ENCODE data around the gene SEMA5B.

SEMA5B gene

GRCh38 chr3:122921791-122922651, 105.5 kb downstream of the SEMA5B start:
- DNase-seq = no peak

DNA sequence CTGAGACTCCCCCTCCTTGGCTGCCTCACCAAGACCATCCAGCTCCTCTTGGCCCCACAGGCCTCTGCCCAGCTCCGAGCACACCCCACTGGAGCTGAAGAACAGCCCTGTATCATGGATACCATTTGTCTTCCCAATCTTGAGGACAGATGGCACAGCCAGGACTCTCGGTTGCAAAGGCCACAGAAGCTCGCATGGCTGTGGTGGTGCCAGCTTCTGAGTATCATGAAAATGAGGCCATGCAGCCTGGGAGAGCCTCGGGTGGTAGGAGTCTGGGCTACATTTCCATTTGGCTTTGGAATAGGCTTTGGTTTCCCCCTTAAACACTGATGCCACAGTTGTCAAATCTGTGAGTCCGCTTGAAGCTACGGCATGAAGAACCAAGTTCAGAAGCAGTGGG, 106.6 kb downstream of the SEMA5B start:
- no peak for DNase-seq

- no peak for DNase-seq
Measured at GRCh38 chr3:122919291-122919610, 108.3 kb downstream of the SEMA5B start.

DNA sequence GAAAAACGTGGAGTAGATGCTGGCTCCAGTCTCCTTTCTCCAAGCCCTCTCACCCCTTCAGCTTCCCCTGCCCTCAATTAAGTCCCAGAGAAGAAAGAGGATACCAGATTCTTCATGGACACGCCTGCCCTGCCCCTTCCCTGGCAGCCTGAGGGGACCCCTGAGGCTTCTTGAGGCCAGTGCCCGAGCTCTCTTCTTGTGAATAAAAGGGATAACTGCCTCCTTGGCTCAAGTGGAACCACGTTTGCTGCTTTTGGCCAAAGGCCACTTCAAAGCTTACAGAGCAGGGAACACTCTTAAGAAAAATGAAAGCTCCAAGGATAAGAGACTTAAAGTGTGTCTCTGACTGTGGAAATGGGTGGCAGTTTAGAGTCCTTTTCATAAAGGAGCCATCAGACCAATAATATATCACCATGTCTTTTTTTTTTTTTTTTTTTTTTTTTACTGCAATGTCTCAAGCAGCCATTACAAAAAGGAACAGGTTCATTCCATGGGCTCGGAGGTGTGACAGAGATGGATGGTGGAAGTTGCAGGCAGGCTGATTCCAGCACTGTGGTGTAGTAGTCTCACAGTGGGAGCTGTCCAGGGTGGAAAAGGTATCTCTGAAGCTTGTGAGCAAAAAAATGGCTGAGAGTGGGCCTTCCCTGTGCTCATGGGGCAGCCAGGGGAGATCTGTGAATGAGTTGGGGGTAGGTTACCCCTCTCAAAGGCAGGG, 108.8 kb downstream of the SEMA5B start:
- no peak for DNase-seq

GRCh38 chr3:122917412-122917811, 110.2 kb downstream of the SEMA5B start:
- no peak for DNase-seq

DNA sequence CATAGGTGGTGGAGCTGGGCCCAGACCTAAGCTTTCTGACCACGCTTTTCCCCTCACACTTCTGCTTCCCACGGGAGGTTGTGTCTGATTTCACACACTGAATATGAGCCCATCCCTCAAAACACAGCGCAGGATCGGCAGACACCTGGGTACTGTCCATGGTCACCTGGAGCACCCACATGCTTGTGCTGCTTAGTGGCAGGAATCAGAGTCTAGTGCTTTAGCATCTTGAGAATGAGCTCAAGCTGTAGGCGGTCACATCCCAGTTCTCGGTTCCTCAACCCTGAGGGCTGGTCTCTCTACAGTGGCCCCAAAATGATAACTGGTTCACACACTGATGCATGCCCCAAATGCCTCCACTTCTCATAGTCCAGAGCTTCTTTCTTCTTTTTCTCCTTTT, 111.0 kb downstream of the SEMA5B start:
- DNase-seq = no peak

DNA sequence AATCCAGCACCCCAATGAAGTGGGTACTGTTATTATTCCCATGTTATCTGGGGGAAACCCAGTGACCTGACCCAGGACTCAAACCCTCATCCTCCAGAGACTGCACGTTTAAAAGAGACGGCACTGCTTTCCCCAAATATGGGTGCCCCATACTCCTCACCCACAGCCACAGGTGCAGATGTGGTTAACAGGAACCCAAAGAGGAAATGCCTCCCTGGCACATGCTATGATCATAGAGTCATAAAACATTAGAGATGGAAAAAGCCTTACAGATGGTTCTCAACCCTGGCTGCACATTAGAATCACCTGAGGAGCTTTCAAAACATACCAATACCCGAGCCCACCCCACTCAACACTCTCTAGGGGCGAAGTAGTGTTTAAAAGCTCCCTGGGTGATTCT, 111.5 kb downstream of the SEMA5B start:
- DNase-seq = no peak

GRCh38 chr3:122915300-122916055, 112.1 kb downstream of the SEMA5B start:
- DNase-seq = no peak

DNA sequence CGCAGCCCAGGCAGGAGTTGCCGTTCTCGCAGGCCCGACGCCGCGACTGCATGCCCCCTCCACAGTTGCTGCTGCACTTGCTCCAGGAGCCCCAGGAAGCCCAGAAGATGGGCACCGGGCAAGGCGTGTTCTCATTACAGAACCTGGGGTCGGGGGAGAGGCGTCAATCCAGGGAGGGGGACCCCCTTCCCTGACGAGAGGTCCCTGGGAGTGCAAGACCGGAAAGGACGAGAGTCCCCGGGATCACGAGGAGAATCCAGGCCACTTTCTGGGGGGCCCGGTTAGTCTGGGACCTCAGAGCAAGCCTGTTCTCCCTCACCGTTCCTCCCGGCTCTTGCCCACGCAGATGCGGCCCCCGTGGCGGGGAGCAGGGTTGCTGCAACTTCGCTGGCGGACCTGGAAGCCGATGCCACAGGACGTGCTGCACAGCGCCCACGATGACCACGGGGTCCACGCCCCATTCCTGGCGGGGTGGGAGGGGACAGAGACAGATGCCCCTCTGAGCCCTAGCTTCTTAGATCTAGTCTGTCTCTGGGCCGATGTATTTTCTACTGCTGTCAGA, 113.9 kb downstream of the SEMA5B start:
- DNase-seq = no peak

DNA sequence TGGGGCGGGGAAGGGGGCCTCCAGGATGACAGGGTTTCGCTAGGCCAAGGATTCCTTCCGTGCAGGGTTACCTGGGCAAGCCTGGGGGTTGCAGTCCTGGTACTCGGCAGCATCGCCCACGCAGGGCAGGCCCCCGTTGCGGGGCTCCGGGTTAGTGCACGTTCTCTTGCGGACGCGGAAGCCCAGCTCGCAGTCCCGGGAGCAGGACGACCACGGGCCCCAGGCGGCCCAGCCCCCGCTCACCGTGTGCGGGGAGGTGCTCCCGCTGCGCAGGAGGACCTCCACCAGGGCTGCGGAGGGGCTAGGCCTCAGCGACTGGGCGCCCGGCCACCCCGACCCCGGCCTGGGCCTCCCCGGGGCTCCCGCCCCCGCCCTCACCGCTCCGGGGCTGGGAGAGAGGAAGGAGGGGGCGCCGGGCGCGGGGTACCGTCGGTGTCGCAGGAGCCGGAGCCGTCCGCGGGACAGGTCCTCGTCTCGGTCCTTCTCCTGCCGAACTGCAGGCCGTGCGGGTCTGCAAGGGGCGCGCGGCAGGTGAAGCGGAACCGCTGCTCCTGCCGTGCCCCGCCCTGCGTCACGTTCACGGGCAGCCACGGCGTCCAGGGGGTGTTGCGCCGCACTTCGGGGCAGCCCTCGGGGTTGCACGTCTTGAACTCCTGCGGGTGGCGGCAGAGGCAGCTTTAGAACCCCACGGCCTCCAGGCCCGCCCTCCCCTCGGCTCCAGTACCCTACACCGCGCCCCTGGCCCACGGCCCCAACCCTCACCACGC, 114.6 kb downstream of the SEMA5B start:
- DNase-seq = no peak

DNA sequence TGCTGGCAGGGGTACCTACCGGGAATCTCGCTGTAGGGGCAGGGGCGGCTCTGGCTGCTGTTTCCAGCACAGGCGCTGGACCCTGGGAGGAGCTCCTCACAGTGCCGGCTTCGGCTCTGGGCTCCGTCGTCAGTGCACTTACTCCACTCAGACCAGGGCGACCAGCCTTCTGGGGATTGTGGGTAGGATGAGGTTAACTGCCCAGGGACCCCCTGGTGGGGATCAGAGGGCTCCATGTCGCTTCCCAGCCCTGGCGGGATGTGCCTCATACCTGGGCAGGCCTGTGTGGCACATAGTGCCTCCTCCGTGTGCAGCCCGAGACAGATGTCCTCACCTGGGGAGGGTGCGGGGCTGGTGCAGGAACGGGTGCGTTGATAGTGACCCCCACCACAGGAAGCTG, 115.7 kb downstream of the SEMA5B start:
- no peak for DNase-seq

DNA sequence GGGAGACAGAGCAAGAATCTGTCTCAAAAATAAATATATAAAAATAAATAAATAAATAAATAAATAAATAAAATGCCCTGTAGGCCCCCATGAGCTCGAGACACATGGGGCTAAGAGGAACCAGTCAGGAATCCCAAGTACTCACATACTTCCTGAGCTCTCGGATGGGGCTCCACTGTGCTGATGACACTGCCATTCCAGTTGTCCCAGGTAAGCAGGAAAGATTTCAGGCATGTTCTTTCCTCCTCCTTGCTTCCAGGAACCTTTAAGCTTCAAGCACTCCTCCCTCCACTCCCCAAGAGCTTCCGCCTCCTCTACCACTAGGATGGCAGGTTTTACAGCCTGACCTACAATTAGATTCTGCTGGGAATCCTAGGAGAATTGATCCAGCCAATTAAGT, 119.3 kb downstream of the SEMA5B start:
- DNase-seq = no peak

DNA sequence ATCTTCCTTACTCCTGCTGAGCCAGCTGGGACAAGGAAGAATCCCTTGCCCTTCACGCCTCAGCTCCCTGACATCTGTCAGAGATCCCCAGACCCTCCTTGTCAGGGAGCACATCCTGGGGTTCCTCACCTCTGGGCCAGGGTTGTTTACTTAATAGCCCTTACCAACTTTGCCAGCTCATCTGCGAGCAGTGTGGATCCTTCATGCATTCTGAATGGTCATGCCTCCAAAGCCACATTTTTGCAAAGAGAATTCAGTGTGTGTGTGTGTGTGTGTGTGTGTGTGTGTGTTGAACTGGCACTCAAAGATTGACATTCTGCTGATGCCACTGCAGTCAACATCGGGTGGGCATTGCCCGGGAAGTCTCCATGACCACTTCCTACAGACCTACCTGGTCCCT, 120.1 kb downstream of the SEMA5B start:
- DNase-seq = no peak

DNA sequence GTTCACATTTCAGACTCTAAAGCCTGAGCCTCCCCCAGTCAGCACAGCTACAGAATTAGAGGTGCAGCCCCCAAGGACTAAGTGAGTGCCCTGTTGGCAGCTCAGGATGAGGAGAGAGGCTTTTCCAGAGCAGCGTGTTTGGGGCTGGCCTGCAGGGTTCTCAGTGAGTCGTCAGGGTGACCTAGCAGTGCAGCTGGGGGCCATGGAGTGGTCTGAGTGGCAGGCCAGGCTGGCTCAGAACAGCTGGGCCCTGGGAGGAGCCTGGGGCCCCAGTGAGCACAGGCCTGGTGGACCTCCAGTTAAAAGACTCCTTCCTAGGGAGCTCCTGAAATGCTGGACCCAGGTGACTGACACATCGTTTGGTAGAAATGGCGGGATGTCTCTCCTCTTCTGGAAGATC, 124.4 kb downstream of the SEMA5B start:
- no peak for DNase-seq

DNA sequence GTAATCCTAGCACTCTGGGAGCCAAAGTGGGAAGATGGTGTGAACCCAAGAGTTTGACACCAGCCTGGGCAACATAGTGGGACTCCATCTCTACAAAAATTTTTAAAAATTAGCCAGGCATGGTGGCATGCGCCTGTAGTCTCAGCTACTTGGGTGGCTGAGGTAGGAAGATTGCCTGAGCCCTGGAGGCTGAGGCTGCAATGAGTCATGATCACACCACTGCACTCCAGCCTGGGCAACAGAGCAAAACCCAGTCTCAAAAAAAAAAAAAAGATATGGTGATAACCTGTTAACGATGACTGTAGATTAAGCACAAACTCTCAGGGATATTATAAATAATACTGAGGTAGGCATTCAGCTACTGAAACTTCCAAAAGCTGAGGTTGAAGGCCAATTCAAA, 125.2 kb downstream of the SEMA5B start:
- DNase-seq = no peak

GRCh38 chr3:122898298-122898697, 129.3 kb downstream of the SEMA5B start:
- no peak for DNase-seq

DNA sequence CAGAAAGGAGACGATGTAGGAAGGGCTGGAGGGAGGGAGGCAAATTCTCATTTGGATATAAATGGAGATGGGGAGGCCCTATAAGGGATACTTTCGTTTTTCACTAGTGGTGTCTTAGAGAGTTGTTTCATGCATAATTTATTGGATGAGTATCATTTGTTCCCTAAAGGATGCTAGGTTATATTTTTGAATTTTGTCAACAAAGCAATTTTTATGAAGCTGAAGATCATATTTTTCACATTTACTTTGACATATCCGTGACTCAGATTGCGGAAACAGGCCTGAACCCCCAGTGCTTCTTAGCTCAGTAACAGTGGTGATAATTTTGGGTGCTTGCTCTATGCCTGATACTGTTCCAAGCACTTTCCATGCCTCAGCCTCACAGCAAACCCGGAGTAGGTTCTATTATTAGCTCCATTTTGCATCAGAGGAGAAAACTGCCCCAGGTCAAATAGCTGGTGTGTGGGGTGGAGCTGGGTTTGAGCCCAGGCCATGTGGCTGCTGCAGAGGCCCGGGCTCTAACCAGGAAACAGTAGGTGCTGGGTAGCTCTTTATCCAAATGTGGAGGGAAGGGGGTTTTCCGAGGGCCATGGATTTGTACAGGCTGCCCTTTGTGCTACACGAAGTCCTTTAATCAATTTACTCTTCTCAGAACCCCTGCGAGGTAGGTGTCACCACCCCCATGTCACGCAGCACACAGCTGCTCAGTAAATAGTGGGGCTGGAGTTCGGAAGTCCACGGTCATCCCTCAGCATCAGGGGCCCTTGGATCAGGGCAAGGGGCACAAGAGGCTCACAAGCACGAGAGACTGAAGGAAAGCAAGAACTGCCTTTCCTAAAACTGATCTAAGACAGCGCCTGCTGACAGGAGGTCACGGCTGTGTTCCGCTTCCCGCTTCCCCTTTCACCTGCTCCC, 133.6 kb downstream of the SEMA5B start:
- no peak for DNase-seq

DNA sequence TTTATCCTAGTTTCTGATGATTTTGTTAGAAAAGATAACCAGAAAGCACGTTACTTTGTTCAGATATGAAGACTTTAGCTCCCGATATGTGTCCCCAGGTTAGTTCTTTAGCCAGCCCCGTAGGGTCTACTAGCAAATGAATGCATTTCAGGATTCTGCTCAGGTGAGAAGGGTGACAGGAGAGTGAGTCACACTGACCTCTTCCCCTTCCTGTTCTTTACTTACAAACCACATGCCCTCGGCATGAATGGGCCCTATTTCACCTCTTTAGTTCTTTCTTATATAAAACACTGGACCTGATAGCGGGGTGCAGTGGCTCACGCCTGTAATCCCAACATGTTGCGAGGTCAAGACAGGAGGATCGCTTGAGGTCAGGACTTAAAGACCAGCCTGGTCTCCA, 134.3 kb downstream of the SEMA5B start:
- no peak for DNase-seq

GRCh38 chr3:122892118-122892960, 135.2 kb downstream of the SEMA5B start:
- no peak for DNase-seq

GRCh38 chr3:122890720-122891220, 136.8 kb downstream of the SEMA5B start:
- DNase-seq = no peak
